ENCODE measurements around the gene ZBTB21.

DNA sequence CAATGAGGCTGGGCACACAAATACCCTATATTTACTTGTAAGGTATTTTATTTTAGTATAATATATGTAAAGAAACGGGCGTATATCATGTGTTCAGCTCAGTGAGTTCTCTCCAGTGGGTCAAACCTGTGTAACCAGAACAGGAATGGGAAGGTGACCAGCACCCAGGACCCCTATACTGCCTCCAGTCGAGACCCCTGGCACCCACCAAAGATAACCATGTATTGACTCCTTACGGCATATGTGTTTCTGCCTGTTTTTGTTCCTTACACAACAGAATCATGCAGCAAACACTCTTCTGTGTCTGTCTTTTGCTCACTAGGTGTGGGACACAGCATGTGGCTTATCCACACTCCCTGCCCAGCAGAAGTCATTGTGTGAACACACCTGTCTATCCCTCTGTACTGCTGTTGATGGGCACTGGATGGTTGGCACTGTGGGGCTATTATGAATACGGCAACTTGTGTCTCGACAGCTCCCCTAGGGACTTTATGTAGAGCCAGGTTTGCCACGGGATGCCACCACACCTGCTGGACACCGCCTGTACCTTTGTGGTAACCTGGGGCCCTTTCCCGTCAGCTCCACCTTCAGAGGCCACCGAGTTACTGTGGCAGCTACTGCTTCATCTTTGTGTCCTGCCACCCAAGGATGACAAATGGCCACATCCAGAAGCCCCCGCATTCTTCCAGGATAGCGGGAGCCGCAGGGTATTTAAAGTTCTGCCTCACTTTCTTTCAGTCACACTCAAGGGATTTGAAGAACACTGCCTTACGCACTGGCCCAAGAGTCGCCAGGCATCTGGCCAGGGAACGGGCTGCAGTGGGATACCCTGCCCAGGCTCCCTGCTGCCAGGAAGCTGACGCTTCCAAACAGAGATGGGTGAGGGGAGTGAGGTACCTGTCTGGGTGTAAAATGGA, 32.9 kb downstream of the ZBTB21 start:
- TF ChIP-seq KDM1A (IDR thresholded peaks at IDR 0.05) (no peak), RHOXF2B (CRISPR knock-in tag; conservative IDR thresholded peaks at IDR 0.05) (no peak), POLR2A (conservative IDR thresholded peaks at IDR 0.05) (no peak), CBFA2T2 (conservative IDR thresholded peaks at IDR 0.05) (no peak), CC2D1A (IDR thresholded peaks at IDR 0.05) (no peak), ZKSCAN1 (IDR thresholded peaks at IDR 0.05; ENCODE audit: low read depth, low read length) (no peak)
- TF ChIP-seq, protein P1, sequence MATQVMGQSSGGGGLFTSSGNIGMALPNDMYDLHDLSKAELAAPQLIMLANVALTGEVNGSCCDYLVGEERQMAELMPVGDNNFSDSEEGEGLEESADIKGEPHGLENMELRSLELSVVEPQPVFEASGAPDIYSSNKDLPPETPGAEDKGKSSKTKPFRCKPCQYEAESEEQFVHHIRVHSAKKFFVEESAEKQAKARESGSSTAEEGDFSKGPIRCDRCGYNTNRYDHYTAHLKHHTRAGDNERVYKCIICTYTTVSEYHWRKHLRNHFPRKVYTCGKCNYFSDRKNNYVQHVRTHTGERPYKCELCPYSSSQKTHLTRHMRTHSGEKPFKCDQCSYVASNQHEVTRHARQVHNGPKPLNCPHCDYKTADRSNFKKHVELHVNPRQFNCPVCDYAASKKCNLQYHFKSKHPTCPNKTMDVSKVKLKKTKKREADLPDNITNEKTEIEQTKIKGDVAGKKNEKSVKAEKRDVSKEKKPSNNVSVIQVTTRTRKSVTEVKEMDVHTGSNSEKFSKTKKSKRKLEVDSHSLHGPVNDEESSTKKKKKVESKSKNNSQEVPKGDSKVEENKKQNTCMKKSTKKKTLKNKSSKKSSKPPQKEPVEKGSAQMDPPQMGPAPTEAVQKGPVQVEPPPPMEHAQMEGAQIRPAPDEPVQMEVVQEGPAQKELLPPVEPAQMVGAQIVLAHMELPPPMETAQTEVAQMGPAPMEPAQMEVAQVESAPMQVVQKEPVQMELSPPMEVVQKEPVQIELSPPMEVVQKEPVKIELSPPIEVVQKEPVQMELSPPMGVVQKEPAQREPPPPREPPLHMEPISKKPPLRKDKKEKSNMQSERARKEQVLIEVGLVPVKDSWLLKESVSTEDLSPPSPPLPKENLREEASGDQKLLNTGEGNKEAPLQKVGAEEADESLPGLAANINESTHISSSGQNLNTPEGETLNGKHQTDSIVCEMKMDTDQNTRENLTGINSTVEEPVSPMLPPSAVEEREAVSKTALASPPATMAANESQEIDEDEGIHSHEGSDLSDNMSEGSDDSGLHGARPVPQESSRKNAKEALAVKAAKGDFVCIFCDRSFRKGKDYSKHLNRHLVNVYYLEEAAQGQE (IDR thresholded peaks at IDR 0.05; ENCODE audit: borderline replicate concordance), result no peak
- TF ChIP-seq, protein P1 (CRISPR knock-in tag; IDR thresholded peaks at IDR 0.05; ENCODE audit: low read depth), result no peak
- TF ChIP-seq, protein P2, sequence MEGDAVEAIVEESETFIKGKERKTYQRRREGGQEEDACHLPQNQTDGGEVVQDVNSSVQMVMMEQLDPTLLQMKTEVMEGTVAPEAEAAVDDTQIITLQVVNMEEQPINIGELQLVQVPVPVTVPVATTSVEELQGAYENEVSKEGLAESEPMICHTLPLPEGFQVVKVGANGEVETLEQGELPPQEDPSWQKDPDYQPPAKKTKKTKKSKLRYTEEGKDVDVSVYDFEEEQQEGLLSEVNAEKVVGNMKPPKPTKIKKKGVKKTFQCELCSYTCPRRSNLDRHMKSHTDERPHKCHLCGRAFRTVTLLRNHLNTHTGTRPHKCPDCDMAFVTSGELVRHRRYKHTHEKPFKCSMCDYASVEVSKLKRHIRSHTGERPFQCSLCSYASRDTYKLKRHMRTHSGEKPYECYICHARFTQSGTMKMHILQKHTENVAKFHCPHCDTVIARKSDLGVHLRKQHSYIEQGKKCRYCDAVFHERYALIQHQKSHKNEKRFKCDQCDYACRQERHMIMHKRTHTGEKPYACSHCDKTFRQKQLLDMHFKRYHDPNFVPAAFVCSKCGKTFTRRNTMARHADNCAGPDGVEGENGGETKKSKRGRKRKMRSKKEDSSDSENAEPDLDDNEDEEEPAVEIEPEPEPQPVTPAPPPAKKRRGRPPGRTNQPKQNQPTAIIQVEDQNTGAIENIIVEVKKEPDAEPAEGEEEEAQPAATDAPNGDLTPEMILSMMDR (IDR thresholded peaks at IDR 0.05 in 2 of 3, conservative IDR thresholded peaks at IDR 0.05 in 1 of 3; ENCODE audit: insufficient read depth in 2 of 3, low read depth in 1 of 3, low read length in 3 of 3), result no peak
- TF ChIP-seq, protein P3, sequence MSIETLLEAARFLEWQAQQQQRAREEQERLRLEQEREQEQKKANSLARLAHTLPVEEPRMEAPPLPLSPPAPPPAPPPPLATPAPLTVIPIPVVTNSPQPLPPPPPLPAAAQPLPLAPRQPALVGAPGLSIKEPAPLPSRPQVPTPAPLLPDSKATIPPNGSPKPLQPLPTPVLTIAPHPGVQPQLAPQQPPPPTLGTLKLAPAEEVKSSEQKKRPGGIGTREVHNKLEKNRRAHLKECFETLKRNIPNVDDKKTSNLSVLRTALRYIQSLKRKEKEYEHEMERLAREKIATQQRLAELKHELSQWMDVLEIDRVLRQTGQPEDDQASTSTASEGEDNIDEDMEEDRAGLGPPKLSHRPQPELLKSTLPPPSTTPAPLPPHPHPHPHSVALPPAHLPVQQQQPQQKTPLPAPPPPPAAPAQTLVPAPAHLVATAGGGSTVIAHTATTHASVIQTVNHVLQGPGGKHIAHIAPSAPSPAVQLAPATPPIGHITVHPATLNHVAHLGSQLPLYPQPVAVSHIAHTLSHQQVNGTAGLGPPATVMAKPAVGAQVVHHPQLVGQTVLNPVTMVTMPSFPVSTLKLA (conservative IDR thresholded peaks at IDR 0.05), result no peak
- TF ChIP-seq, protein P4, sequence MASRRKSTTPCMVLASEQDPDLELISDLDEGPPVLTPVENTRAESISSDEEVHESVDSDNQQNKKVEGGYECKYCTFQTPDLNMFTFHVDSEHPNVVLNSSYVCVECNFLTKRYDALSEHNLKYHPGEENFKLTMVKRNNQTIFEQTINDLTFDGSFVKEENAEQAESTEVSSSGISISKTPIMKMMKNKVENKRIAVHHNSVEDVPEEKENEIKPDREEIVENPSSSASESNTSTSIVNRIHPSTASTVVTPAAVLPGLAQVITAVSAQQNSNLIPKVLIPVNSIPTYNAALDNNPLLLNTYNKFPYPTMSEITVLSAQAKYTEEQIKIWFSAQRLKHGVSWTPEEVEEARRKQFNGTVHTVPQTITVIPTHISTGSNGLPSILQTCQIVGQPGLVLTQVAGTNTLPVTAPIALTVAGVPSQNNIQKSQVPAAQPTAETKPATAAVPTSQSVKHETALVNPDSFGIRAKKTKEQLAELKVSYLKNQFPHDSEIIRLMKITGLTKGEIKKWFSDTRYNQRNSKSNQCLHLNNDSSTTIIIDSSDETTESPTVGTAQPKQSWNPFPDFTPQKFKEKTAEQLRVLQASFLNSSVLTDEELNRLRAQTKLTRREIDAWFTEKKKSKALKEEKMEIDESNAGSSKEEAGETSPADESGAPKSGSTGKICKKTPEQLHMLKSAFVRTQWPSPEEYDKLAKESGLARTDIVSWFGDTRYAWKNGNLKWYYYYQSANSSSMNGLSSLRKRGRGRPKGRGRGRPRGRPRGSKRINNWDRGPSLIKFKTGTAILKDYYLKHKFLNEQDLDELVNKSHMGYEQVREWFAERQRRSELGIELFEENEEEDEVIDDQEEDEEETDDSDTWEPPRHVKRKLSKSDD (conservative IDR thresholded peaks at IDR 0.05; ENCODE audit: low read length), result no peak
- TF ChIP-seq, protein P5, sequence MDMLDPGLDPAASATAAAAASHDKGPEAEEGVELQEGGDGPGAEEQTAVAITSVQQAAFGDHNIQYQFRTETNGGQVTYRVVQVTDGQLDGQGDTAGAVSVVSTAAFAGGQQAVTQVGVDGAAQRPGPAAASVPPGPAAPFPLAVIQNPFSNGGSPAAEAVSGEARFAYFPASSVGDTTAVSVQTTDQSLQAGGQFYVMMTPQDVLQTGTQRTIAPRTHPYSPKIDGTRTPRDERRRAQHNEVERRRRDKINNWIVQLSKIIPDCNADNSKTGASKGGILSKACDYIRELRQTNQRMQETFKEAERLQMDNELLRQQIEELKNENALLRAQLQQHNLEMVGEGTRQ (CRISPR knock-in tag; IDR thresholded peaks at IDR 0.05), result no peak

Data from K562 (cell line).